GM10847 (cell line): Measurements from ENCODE around the gene ADISSP.

ENCODE experiments used
- POLR2A ChIP-seq: IDR thresholded peaks from 2 replicates; pipeline ENCODE4 v1.6.1; 2011; ENCODE audit not compliant: insufficient read length; ENCODE audit errors: extremely low read depth

Gene ADISSP

GRCh38 chr20:3771552-3772058, 4.1 kb upstream of the ADISSP start:
- TF ChIP-seq POLR2A = no peak

GRCh38 chr20:3768342-3769130, 983 bp upstream of the ADISSP start:
- no peak for TF ChIP-seq POLR2A

- no peak for TF ChIP-seq POLR2A
Measured at GRCh38 chr20:3767110-3767426, 485 bp downstream of the ADISSP start.

- no peak for TF ChIP-seq POLR2A
Measured at GRCh38 chr20:3766422-3767109, 987 bp downstream of the ADISSP start.

GRCh38 chr20:3765171-3765882, 2.2 kb downstream of the ADISSP start:
- no peak for TF ChIP-seq POLR2A

- TF ChIP-seq POLR2A = no peak
Measured at GRCh38 chr20:3764659-3765058, 2.9 kb downstream of the ADISSP start.

GRCh38 chr20:3763671-3764601, 3.6 kb downstream of the ADISSP start:
- no peak for TF ChIP-seq POLR2A

- no peak for TF ChIP-seq POLR2A
Measured at GRCh38 chr20:3760655-3761348, 6.8 kb downstream of the ADISSP start.

GRCh38 chr20:3759884-3760283, 7.7 kb downstream of the ADISSP start:
- TF ChIP-seq POLR2A = no peak

- TF ChIP-seq POLR2A = no peak
Measured at GRCh38 chr20:3759316-3759823, 8.2 kb downstream of the ADISSP start.

- TF ChIP-seq POLR2A = no peak
Measured at GRCh38 chr20:3758566-3758965, 9.0 kb downstream of the ADISSP start.

GRCh38 chr20:3757268-3757667, 10.3 kb downstream of the ADISSP start:
- no peak for TF ChIP-seq POLR2A

GRCh38 chr20:3755814-3756480, 11.6 kb downstream of the ADISSP start:
- TF ChIP-seq POLR2A = no peak
